ENCODE data around the gene CCNL2.

GRCh38 chr1:1424707-1425106 lies 25.6 kb upstream of the CCNL2 start:
- TF ChIP-seq NR2F2 (IDR thresholded peaks at IDR 0.05): no peak
- TF ChIP-seq, protein P1, sequence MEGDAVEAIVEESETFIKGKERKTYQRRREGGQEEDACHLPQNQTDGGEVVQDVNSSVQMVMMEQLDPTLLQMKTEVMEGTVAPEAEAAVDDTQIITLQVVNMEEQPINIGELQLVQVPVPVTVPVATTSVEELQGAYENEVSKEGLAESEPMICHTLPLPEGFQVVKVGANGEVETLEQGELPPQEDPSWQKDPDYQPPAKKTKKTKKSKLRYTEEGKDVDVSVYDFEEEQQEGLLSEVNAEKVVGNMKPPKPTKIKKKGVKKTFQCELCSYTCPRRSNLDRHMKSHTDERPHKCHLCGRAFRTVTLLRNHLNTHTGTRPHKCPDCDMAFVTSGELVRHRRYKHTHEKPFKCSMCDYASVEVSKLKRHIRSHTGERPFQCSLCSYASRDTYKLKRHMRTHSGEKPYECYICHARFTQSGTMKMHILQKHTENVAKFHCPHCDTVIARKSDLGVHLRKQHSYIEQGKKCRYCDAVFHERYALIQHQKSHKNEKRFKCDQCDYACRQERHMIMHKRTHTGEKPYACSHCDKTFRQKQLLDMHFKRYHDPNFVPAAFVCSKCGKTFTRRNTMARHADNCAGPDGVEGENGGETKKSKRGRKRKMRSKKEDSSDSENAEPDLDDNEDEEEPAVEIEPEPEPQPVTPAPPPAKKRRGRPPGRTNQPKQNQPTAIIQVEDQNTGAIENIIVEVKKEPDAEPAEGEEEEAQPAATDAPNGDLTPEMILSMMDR (IDR thresholded peaks at IDR 0.05; ENCODE audit: low read depth, low read length, missing input control): no peak
- no peak for TF ChIP-seq RAD21 (IDR thresholded peaks at IDR 0.05)
- no peak for TF ChIP-seq MAX (IDR thresholded peaks at IDR 0.05)
- TF ChIP-seq TAF1 (conservative IDR thresholded peaks at IDR 0.05): no peak
- TF ChIP-seq, protein P2, sequence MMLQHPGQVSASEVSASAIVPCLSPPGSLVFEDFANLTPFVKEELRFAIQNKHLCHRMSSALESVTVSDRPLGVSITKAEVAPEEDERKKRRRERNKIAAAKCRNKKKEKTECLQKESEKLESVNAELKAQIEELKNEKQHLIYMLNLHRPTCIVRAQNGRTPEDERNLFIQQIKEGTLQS (IDR thresholded peaks at IDR 0.05): no peak
- no peak for TF ChIP-seq SP1 (IDR thresholded peaks at IDR 0.05)
